Vagina (tissue), 2 donors: ENCODE data around the gene PASD1. TPM values are rescaled to one million over a fixed set of nuclear protein-coding genes. Genes with fewer than 3 reads are reported as not detected.

Experiments
- DNase-seq, 2 donors: peaks; one replicate each; pipeline ENCODE4 v3.0.0-alpha.2; 2017; ENCODE audit errors: extremely low spot score in 2 of 2
- H3K27ac ChIP-seq: fragments of 200-600 bp; sonication (generic); one replicate; pipeline ENCODE4 v1.5.1; 2019
- H3K27me3 ChIP-seq: fragments of 200-600 bp; sonication (generic); one replicate; pipeline ENCODE4 v1.5.1; 2019
- H3K36me3 ChIP-seq, 2 donors: fragments of 200-600 bp; sonication (generic); one replicate each; pipeline ENCODE4 v1.5.1; 2017 to 2019
- H3K4me1 ChIP-seq: fragments of 200-600 bp; sonication (generic); one replicate; pipeline ENCODE4 v1.5.1; 2019
- H3K4me3 ChIP-seq, 2 donors: fragments of 200-600 bp; sonication (generic); 1 replicate in 1 of 2; 2 replicates in 1 of 2; pipeline ENCODE4 v1.5.1; 2016 to 2019
- H3K9me3 ChIP-seq: fragments of 200-600 bp; sonication (generic); one replicate; pipeline ENCODE4 v1.5.1; 2019
- CTCF ChIP-seq, 3 experiments: fragments of 450-650 bp in 2 of 3; fragments of 200-600 bp in 1 of 3; sonication (generic) in 1 of 3; IDR thresholded peaks; one replicate each; pipeline ENCODE4 v1.5.1; 2017 to 2019; ENCODE audit warnings: antibody characterized with exemption in 3 of 3, mild to moderate bottlenecking in 2 of 3, moderate library complexity in 2 of 3
- POLR2A ChIP-seq, 2 donors: fragments of 450-650 bp; IDR thresholded peaks; one replicate each; pipeline ENCODE4 v1.6.1; 2017; ENCODE audit warnings: antibody characterized with exemption in 2 of 2, mild to moderate bottlenecking in 2 of 2, moderate library complexity in 2 of 2
- POLR2AphosphoS5 ChIP-seq, 2 donors: sonication (generic); formaldehyde crosslinking; IDR thresholded peaks; one replicate each; pipeline ENCODE4 v1.9.0; 2017; ENCODE audit warnings: antibody characterized with exemption in 2 of 2, mild to moderate bottlenecking in 2 of 2, low read depth in 1 of 2; ENCODE audit not compliant: insufficient read depth in 1 of 2
- intact Hi-C: fragments of 100-400 bp; cut with DNase I; formaldehyde crosslinking; loops from one replicate; pipeline ENCODE4 v1.15.1; 2023
- total RNA-seq: library from RNA; depleted of rRNA; stranded (reverse); fragments of >200 nt; gene quantifications from one replicate; pipeline ENCODE4 v1.2.3, GENCODE V29; 2016

The PASD1 gene
- total RNA-seq, 1 donor from 2014 or later: not detected

GRCh38 chrX:151596282-151596681 lies 32.8 kb downstream of the PASD1 start:
- Histone ChIP-seq H3K27ac (no peak overlapping the region), H3K4me3 (no peak overlapping the region), H3K36me3 (no peaks in the 10 kb centered on the region), H3K9me3 (no peaks in the 10 kb centered on the region), H3K27me3 (no peaks in the 10 kb centered on the region), H3K4me1 (no peaks in the 10 kb centered on the region)
- TF ChIP-seq POLR2AphosphoS5 (IDR thresholded peaks at IDR 0.05; ENCODE audit: insufficient read depth in 1 of 2, low read depth in 1 of 2) (no peak), CTCF (IDR thresholded peaks at IDR 0.05) (no peak), POLR2A (IDR thresholded peaks at IDR 0.05) (no peak)
- intact Hi-C loops: no loop called here
- no peak for DNase-seq

- Histone ChIP-seq H3K27ac (no peak overlapping the region), H3K9me3 (no peaks in the 10 kb centered on the region), H3K36me3 (no peaks in the 10 kb centered on the region), H3K4me1 (no peaks in the 10 kb centered on the region), H3K4me3 (no peak overlapping the region), H3K27me3 (no peaks in the 10 kb centered on the region)
- intact Hi-C loops: no loop called here
- no peak for DNase-seq
- TF ChIP-seq POLR2A (IDR thresholded peaks at IDR 0.05) (no peak), POLR2AphosphoS5 (IDR thresholded peaks at IDR 0.05; ENCODE audit: insufficient read depth in 1 of 2, low read depth in 1 of 2) (no peak), CTCF (IDR thresholded peaks at IDR 0.05) (no peak)
Measured at GRCh38 chrX:151604931-151605330, 41.5 kb downstream of the PASD1 start.

DNA sequence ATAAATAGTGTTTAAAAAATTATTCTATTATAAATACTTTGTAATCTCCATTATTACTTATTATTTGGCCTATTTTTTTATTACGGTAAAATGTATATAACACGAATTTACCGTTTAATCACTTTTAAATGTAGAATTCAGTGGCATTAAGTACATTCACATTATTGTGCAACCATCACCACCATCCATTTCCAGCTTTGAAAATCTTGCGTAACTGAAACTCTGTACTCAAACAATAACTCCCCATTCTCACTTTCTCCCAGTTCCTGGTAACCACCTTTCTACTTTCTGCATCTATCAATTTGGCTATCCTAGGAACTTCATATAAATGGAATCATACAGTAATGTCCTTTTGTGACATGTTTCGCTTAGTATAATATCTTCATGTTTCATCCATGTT lies 45.7 kb downstream of the PASD1 start:
- no peak overlapping the region for H3K4me3 ChIP-seq
- no peaks in the 10 kb centered on the region for H3K4me1 ChIP-seq
- intact Hi-C loops: no loop called here
- H3K27ac ChIP-seq: no peak overlapping the region
- H3K27me3 ChIP-seq: no peaks in the 10 kb centered on the region
- no peaks in the 10 kb centered on the region for H3K36me3 ChIP-seq
- DNase-seq: no peak
- TF ChIP-seq POLR2A (IDR thresholded peaks at IDR 0.05) (no peak), POLR2AphosphoS5 (IDR thresholded peaks at IDR 0.05; ENCODE audit: insufficient read depth in 1 of 2, low read depth in 1 of 2) (no peak), CTCF (IDR thresholded peaks at IDR 0.05) (no peak)
- no peaks in the 10 kb centered on the region for H3K9me3 ChIP-seq

GRCh38 chrX:151621422-151621821 lies 57.9 kb downstream of the PASD1 start:
- intact Hi-C loops: no loop called here
- H3K27ac ChIP-seq: no peak overlapping the region
- H3K9me3 ChIP-seq: no peaks in the 10 kb centered on the region
- DNase-seq: no peak
- no peak overlapping the region for H3K4me3 ChIP-seq
- H3K36me3 ChIP-seq: no peaks in the 10 kb centered on the region
- H3K27me3 ChIP-seq: no peaks in the 10 kb centered on the region
- H3K4me1 ChIP-seq: no peaks in the 10 kb centered on the region
- TF ChIP-seq CTCF (IDR thresholded peaks at IDR 0.05): no peak
- TF ChIP-seq POLR2AphosphoS5 (IDR thresholded peaks at IDR 0.05; ENCODE audit: insufficient read depth in 1 of 2, low read depth in 1 of 2): no peak
- TF ChIP-seq POLR2A (IDR thresholded peaks at IDR 0.05): no peak

DNA sequence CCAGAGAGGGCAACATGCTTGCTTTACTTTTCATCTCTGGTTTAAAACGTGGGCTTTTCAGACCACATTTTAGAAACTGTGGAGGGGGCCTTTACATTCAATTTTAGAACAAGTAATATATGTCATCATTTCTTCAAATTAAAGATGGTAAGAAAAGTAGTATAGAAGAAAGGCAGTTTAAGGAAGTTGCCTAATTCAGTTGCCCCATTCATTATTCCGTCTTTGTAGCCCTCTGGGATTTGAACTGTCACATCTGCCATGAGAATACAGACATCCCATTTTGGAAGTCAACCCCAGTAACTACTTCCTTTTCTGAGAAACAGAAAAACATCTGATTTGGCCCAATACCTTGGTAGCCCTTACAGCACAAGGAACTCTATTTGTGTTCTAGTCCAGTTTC lies 61.2 kb downstream of the PASD1 start:
- TF ChIP-seq POLR2AphosphoS5 (IDR thresholded peaks at IDR 0.05; ENCODE audit: insufficient read depth in 1 of 2, low read depth in 1 of 2) (no peak), CTCF (IDR thresholded peaks at IDR 0.05) (no peak), POLR2A (IDR thresholded peaks at IDR 0.05) (no peak)
- Histone ChIP-seq H3K27me3 (no peaks in the 10 kb centered on the region), H3K27ac (no peak overlapping the region), H3K36me3 (no peaks in the 10 kb centered on the region), H3K9me3 (no peaks in the 10 kb centered on the region), H3K4me1 (no peaks in the 10 kb centered on the region), H3K4me3 (no peak overlapping the region)
- intact Hi-C loops: no loop called here
- no peak for DNase-seq
